GM11168 (cell line): ENCODE results near the gene DIPK1B.
"Not testable (repeated sequence)": the region's sequence is repeated elsewhere in the genome, so short reads cannot be mapped to it uniquely, and the experiment has no call there.

Experiments used
- in situ Hi-C: fragments of 300-500 bp; cut with MboI; formaldehyde crosslinking; loops from one replicate; pipeline ENCODE4 v1.12.0; 2022; ENCODE audit warnings: low sequenced_read_pairs; ENCODE audit not compliant: unreplicated experiment

The DIPK1B gene

DNA sequence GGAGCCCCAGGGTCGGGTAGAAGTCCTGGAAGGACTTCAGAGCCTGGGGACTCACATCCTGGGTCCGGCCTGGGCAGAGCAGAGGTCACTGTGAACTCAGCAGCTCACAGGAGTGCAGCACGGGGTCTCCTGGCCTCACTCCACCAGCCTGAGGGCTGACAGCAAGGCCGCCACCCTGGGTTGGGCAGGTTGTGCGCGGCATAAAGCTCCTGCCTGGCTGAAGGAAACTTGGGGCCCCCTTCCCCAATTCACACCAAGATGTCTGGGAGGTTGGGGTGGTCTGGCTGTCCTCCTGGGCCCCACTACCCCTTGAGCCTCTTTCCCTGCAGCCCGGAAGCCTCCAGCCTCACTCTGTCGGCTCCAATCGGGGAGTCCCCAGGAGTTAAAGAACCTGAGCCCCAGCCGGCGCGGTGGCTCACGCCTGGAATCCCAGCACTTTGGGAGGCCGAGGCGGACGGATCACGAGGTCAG, 49.9 kb downstream of the DIPK1B start:
- in situ Hi-C loops: no loop called here

DNA sequence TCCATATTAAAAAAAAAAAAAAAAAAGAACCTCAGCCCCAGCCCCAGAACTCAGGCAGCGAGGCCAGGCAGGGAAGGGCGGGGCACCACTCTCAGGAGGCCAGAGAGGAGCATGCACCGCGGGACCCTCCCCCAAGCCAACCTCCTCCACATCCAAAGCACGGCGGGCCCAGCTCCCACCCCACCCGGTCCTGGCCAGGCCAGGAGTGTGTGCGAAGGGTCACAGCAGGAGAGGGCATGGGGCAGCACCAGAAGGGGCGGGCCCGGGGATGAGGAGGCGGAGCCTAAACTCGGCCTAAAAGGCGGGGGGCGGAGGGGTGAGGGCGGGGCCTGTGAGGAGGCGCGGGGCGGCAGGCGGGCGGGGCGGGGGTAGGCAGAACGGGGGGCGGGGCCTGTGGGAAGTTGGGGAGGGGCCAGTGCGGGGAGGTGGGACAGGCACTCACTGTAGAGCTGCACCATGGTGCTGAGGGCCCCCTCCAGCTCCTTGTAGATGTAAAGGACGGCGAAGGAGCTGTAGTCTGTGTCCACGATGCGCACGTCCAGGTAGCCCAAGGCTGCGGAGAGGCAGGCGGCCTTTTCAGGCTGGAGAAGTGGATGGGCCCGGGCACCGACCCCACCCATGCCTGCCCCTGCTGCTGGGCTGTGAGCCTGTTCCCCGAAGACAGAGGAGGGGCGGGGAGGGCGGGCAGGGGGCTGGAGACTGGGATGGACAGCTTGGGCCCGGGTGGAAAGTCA, 50.7 kb downstream of the DIPK1B start:
- in situ Hi-C loops: no loop called here

DNA sequence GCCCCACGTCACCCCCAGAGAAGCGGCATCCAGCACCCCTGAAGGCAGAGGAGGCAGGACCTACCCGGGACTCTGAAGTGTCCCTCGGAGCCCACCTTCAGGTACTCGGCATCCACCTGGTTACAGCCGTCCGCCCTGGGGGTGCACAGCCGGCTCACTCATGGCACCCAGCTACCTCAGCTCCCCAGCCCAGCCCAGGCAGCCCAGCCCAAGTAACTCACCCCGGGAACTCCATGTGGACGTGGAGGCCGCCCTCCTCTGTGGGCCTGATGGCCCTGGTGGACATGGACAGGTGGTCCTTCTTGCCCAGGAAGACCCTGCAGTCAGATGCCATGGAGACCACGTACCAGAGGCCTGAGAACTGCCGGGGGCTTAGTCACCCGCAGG, 51.3 kb downstream of the DIPK1B start:
- in situ Hi-C loops: no loop called here

DNA sequence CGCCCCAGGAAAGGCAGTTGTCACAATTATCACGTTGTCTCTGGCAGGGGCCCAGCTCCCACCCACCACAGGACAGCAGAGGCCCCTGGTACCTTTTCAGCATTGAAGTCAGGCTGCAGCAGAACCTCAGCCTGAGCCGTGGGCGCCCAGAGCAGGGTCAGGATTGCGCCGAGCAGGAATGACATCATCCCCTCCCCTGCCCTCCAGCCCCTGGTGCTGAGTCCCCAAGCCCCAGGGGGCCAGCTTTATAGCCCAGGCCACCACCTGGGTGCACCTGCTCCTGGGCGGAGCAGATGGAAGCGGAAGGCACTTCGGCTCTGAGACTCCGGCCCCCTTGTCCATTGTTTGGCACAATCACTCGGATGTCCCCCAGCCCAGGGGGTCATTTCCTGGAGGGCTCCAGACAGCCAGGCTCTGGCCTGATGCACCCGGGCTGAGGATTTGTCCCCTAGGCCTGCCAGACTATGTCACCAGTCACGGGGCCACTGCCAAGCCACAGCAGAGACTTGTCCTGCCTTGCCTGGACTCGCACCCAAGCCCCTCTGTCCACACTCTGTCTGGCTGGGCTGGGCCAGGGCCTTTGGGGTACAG, 52.0 kb downstream of the DIPK1B start, which contains the start of gene LCN15:
Gene LCN15 (minus strand): TSS at position 218 of the 591 bp plus-strand sequence. CDS start 30 bp downstream, at position 188.
- in situ Hi-C loops: no loop called here

DNA sequence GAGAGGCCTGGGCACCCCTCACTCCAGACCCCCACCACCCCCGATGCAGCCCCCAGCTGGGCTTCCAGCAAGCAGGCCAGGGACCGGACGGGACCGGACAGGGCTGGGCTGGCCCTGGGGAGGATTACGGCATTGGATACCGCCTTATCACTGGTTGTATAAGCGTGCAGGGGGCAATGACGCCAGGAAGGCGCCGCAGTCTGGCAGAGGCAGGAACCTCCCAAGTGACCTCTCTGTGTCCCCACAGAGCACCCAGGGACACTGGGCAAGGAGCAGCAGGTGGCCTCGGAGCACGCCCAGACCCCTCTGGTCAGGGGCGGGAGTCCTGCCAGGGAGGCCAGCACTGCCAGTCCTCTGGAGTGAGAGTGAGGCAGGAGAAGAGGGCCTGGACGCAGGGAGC, 52.7 kb downstream of the DIPK1B start:
- in situ Hi-C loops: no loop called here

DNA sequence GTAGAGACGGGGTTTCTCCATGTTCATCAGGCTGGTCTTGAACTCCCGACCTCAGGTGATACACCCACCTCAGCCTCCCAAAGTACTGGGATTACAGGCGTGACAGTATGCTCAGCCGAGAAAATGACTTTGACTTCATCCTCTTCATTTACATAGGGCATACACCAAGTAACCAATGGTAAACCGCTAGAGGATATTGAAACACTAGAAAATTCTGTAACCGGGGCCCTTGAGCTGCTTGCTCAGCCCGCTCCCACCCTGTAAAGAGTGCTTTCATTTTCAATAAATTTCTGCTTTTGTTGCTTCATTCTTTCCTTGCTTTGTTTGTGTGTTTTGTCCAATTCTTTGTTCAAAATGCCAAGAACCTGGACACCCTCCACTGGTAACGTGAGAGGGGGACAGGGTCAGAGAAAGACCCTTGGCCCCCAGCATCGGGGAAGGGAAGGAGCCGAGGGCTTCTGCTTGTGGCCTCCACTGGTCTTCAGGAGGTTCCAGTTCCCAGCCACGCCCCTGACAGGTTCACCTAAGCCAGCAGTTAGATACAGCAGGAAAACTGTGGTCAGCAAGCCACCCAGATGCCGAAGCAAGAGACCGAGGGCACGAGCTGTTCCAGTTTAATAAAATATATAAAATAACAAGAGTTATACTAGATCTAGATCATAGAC, 53.5 kb downstream of the DIPK1B start:
- in situ Hi-C loops: not testable (repeated sequence)

DNA sequence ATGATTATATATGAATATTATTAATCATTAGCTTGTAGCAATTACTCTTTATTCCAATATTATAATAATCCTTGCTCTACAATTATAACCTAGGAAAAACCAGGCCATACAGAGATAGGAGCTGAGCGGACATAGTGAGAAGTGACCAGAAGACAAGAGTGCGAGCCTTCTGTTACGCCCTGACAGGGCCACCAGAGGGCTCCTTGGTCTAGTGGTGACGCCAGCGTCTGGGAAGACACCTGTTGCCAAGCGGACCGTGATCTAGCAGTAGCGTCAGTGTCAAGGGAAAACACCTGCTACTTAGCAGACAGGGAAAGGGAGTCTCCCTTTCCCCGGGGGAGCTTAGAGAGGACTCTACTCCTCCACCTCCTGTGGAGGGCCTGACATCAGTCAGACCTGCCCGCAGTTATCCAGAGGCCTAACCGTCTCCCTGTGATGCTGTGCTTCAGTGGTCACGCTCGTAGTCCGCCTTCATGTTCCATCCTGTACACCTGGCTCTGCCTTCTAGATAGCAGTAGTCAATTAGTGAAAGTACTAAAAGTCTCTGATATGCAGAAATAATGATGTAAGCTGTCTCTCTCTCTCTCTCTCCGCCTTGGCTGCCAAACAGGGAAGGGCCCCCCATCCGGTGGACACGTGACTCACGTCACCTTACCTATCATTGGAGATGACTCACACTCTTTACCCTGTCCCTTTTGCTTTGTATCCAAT, 54.2 kb downstream of the DIPK1B start:
- in situ Hi-C loops: not testable (repeated sequence)

DNA sequence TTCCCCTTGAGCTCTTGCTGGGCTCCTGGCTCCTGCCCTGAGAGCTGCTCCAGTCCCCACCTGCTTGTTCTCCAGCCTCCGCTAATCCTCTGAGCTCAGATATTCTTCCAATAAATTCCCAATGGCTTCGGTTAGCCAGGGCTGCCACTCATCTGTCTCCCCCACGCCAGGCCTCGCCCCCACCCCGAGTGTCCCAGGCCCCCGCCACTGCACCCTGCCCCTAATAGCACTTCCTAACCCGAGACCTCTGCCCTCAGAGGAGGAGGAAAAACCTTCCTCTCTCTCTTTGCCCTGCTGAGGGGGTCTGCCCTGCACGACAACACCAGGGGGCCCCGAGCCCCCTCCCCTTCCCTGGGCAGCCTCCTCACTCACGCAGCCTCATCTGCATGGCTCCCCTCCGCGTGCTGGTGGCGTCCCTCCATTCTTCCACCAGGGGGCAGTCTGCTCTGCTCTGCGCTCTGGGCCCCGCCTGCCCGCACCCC, 57.4 kb downstream of the DIPK1B start:
- in situ Hi-C loops: no loop called here

DNA sequence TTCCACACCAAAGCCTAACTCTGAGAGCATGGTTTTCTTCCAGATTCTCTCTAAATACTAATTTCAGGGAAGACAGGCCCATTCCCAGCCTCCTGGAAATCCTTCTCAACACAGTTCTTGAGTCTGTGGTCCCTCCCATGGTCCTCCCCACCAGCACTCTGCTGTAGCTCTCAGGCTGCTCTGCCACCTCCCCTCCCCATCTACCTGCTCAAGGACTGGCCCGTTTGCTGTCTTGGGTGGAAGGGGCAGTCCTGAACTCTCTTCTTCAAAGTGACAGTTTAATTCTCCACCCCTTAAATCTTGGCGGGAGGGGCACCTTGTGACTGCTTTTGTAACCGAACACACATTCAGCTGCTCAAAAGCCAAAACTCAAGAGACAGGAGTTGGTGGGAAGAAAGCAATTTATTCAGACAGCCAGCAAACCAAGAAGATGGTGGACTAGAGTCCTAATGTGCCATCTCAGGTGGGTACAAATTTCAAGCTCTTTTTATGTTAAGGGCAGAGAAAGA, 59.6 kb downstream of the DIPK1B start:
- in situ Hi-C loops: no loop called here

DNA sequence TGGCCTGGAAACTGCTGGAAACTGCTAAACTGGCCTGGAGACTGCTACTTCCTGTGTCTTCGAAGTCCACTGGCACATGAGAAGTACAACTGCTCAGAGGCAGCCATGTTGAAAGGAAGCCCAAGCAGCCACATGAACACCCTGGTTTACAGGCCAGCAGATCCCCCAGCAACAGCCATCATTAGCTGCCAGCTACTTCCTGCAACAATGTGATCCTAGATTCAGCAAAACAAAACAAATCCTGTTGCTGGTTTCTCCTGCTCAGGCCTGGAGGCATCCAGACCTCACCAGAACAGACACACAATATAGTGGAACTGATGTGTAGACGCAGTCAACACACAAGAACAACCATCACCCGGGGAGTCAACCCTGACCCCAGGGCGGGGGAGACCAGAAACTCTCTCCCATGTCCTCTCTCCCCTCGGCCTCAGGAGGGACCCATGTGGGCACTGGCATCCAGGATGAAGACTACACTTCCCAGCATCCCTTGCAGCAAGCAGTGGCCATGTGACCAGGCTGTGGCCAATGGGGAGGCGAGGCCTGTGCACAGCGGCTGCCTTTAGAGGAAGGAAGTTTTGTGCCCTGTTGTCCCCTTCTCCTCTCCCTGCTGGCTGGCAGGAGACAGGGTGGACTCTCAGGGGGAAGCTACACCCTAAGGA, 61.1 kb downstream of the DIPK1B start:
- in situ Hi-C loops: no loop called here
